Keratinocyte (primary cell): ENCODE measurements around the gene CNN3. TPM values are rescaled to one million over a fixed set of nuclear protein-coding genes. Genes with fewer than 3 reads are reported as not detected.
"Not testable (repeated sequence)": the region's sequence is repeated elsewhere in the genome, so short reads cannot be mapped to it uniquely, and the experiment has no call there.

Experiments used
- DNase-seq: peaks from one replicate; pipeline ENCODE4 v3.0.0-alpha.2; 2011; ENCODE audit warnings: low read depth, missing footprints, low spot score
- FAIRE-seq: peaks from 2 replicates; lab custom pipeline; 2011; peaks lifted over from hg19 to GRCh38; lab: Jason Lieb, UNC
- H2AFZ ChIP-seq: 2 replicates; pipeline ENCODE4 v1.6.0; 2012; ENCODE audit warnings: low read length, control low read depth, inconsistent platforms; ENCODE audit not compliant: control insufficient read depth
- H3K27ac ChIP-seq: 2 replicates; pipeline ENCODE4 v1.5.1; 2011; ENCODE audit warnings: low read length; ENCODE audit not compliant: control insufficient read depth, insufficient read depth
- H3K27me3 ChIP-seq: 3 replicates; pipeline ENCODE4 v1.6.0; 2011; ENCODE audit warnings: low read length; ENCODE audit not compliant: control insufficient read depth, insufficient read depth; ENCODE audit errors: extremely low read depth
- H3K36me3 ChIP-seq, 2 experiments: 2 replicates in 1 of 2; 3 replicates in 1 of 2; pipeline ENCODE4 v1.5.1; 2011; ENCODE audit warnings: low read length in 2 of 2, mild to moderate bottlenecking in 1 of 2; ENCODE audit not compliant: control insufficient read depth in 2 of 2, insufficient read depth in 2 of 2; ENCODE audit errors: extremely low read depth in 1 of 2
- H3K4me1 ChIP-seq: 3 replicates; pipeline ENCODE4 v1.5.1; 2011; ENCODE audit warnings: low read length; ENCODE audit not compliant: control insufficient read depth, insufficient read depth; ENCODE audit errors: extremely low read depth
- H3K4me2 ChIP-seq: 3 replicates; pipeline ENCODE4 v1.6.0; 2011; ENCODE audit warnings: low read depth, low read length; ENCODE audit not compliant: control insufficient read depth, insufficient read depth; ENCODE audit errors: extremely low read depth
- H3K4me3 ChIP-seq, 3 experiments: fragments of 200-600 bp in 1 of 3; sonication (generic) in 1 of 3; 2 replicates in 2 of 3; 3 replicates in 1 of 3; pipeline ENCODE4 v1.5.1; 2011 to 2016; ENCODE audit warnings: low read length in 3 of 3, mild to moderate bottlenecking in 3 of 3, control low read depth in 2 of 3, inconsistent platforms in 1 of 3, low read depth in 1 of 3, mixed read lengths in 1 of 3, mixed run types in 1 of 3, moderate library complexity in 1 of 3; ENCODE audit not compliant: control insufficient read depth in 2 of 3, insufficient read depth in 2 of 3; ENCODE audit errors: extremely low read depth in 1 of 3
- H3K79me2 ChIP-seq: 2 replicates; pipeline ENCODE4 v1.6.0; 2012; ENCODE audit warnings: low read length; ENCODE audit not compliant: control insufficient read depth, insufficient read depth
- H3K9ac ChIP-seq: 3 replicates; pipeline ENCODE4 v1.6.0; 2011; ENCODE audit warnings: low read length; ENCODE audit not compliant: control insufficient read depth, insufficient read depth; ENCODE audit errors: extremely low read depth
- H3K9me1 ChIP-seq: 3 replicates; pipeline ENCODE4 v1.6.0; 2011; ENCODE audit warnings: low read length; ENCODE audit not compliant: control insufficient read depth, insufficient read depth; ENCODE audit errors: extremely low read depth
- H3K9me3 ChIP-seq: 2 replicates; pipeline ENCODE4 v1.5.1; 2012; ENCODE audit warnings: low read depth, low read length; ENCODE audit not compliant: control insufficient read depth
- H4K20me1 ChIP-seq: 3 replicates; pipeline ENCODE4 v1.6.0; 2011; ENCODE audit warnings: low read length; ENCODE audit not compliant: control insufficient read depth, insufficient read depth; ENCODE audit errors: extremely low read depth
- CTCF ChIP-seq, 3 experiments: IDR thresholded peaks in 1 of 3; conservative IDR thresholded peaks in 1 of 3; optimal IDR thresholded peaks in 1 of 3; 2 replicates in 2 of 3; 3 replicates in 1 of 3; pipeline versions ENCODE3 to v1.5.1; 2011; ENCODE audit warnings: low read length in 3 of 3, mild to moderate bottlenecking in 3 of 3, moderate library complexity in 2 of 3, control low read depth in 1 of 3, inconsistent platforms in 1 of 3; ENCODE audit not compliant: insufficient read depth in 2 of 3; ENCODE audit errors: extremely low read depth in 1 of 3
- EZH2 ChIP-seq: IDR thresholded peaks from one replicate; pipeline ENCODE4 v1.6.1; 2012; ENCODE audit warnings: inconsistent platforms, mild to moderate bottlenecking, low read length, moderate library complexity
- dilution Hi-C: fragments of 300-500 bp; cut with MboI; formaldehyde crosslinking; loops from one replicate; pipeline ENCODE4 v1.7.0; 2020; ENCODE audit warnings: low sequenced_read_pairs; ENCODE audit not compliant: extremely low pct_ligation_motif_present
- polyA plus RNA-seq, 5 experiments: library from polyadenylated mRNA; depleted of rRNA in 3 of 5; stranded (reverse) in 3 of 5; stranded (forward) in 1 of 5; unstranded in 1 of 5; fragments of >200 nt; gene quantifications; 1 replicate in 1 of 5; 2 replicates in 3 of 5; 3 replicates in 1 of 5; pipeline versions ENCODE4 v1.2.1 to v1.2.3, GENCODE V29; 2011 to 2012; ENCODE audit warnings: missing spikeins in 2 of 5, low read depth in 1 of 5, low replicate concordance in 1 of 5

Gene CNN3
- polyA plus RNA-seq, 1 donor (not counting 4 experiments of a cell fraction or from before 2014, with no cell fraction given), result 119 TPM

GRCh38 chr1:94946886-94947285 lies 20.0 kb upstream of the CNN3 start:
- Histone ChIP-seq H3K27me3 (no peaks in the 10 kb centered on the region), H3K9me1 (no peaks in the 10 kb centered on the region), H2AFZ (no peak overlapping the region), H3K4me1 (peaks cover 17% of the 10 kb centered on the region), H3K36me3 (no peaks in the 10 kb centered on the region), H3K4me3 (no peak overlapping the region), H3K9me3 (no peaks in the 10 kb centered on the region), H3K9ac (no peak overlapping the region), H3K27ac (no peak overlapping the region), H4K20me1 (no peaks in the 10 kb centered on the region), H3K79me2 (no peaks in the 10 kb centered on the region), H3K4me2 (no peak overlapping the region)
- no peak for DNase-seq
- no peak for FAIRE-seq
- dilution Hi-C loops, result no loop called here
- TF ChIP-seq CTCF (optimal IDR thresholded peaks at IDR 0.05 in 1 of 3, IDR thresholded peaks at IDR 0.05 in 1 of 3, conservative IDR thresholded peaks at IDR 0.05 in 1 of 3; ENCODE audit: extremely low read depth in 1 of 3, insufficient read depth in 2 of 3, low read length in 3 of 3) (no peak), EZH2 (no peak)

- Histone ChIP-seq H3K27me3 (no peaks in the 10 kb centered on the region), H3K9ac (no peak overlapping the region), H3K36me3 (no peaks in the 10 kb centered on the region), H3K4me1 (peaks cover 9% of the 10 kb centered on the region), H3K27ac (no peak overlapping the region), H3K9me3 (no peaks in the 10 kb centered on the region), H3K4me3 (no peak overlapping the region), H3K79me2 (no peaks in the 10 kb centered on the region), H3K4me2 (no peak overlapping the region), H4K20me1 (no peaks in the 10 kb centered on the region), H3K9me1 (no peaks in the 10 kb centered on the region), H2AFZ (no peak overlapping the region)
- TF ChIP-seq CTCF (optimal IDR thresholded peaks at IDR 0.05 in 1 of 3, IDR thresholded peaks at IDR 0.05 in 1 of 3, conservative IDR thresholded peaks at IDR 0.05 in 1 of 3; ENCODE audit: extremely low read depth in 1 of 3, insufficient read depth in 2 of 3, low read length in 3 of 3), result no peak
- TF ChIP-seq EZH2, result no peak
- FAIRE-seq (no peak), DNase-seq (no peak)
- dilution Hi-C loops, result no loop called here
Observed at GRCh38 chr1:94942171-94943128, 15.5 kb upstream of the CNN3 start.

- H3K36me3 ChIP-seq, H3K79me2 ChIP-seq, dilution Hi-C loops, H3K9ac ChIP-seq, H3K9me1 ChIP-seq, DNase-seq, H3K27ac ChIP-seq, H3K27me3 ChIP-seq, H3K4me3 ChIP-seq, H4K20me1 ChIP-seq, FAIRE-seq, H3K9me3 ChIP-seq, H3K4me2 ChIP-seq, H2AFZ ChIP-seq: not testable (repeated sequence)
- peaks cover 18% of the 10 kb centered on the region for H3K4me1 ChIP-seq
Observed at GRCh38 chr1:94941480-94941879, 14.6 kb upstream of the CNN3 start.
